Raji (cell line): Measurements from ENCODE around the gene PPM1K.

Experiments
- POLR2A ChIP-seq: IDR thresholded peaks from 2 replicates; pipeline ENCODE4 v1.6.1; 2011; ENCODE audit warnings: low read depth, low read length, control low read depth; ENCODE audit not compliant: insufficient read depth

Gene PPM1K

GRCh38 chr4:88240297-88240714 is 44.1 kb downstream of the PPM1K start:
- no peak for TF ChIP-seq POLR2A

GRCh38 chr4:88230969-88231771 is 53.2 kb downstream of the PPM1K start:
- TF ChIP-seq POLR2A, result no peak

- TF ChIP-seq POLR2A, result no peak
Observed at GRCh38 chr4:88230461-88230891, 53.9 kb downstream of the PPM1K start.

GRCh38 chr4:88227734-88228133 is 56.6 kb downstream of the PPM1K start:
- TF ChIP-seq POLR2A, result no peak

DNA sequence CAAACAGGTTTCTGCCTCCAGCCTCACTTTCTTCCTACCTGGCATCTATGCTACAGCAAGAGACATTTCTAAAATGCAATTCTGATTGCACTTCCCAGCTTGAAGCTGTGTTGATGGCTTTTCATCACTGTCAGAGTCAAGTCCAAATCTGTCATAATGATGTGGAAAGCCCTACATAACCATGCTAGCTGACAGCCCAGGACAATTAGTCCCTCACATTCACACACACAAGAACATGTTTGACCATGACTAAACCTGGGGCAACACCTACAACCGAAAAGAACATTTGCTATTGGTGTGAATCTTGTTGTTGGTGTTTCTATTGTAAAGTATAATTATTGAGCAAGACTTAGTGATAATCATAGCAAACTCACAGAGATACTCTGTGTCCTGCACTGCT is 58.2 kb downstream of the PPM1K start:
- TF ChIP-seq POLR2A, result no peak

DNA sequence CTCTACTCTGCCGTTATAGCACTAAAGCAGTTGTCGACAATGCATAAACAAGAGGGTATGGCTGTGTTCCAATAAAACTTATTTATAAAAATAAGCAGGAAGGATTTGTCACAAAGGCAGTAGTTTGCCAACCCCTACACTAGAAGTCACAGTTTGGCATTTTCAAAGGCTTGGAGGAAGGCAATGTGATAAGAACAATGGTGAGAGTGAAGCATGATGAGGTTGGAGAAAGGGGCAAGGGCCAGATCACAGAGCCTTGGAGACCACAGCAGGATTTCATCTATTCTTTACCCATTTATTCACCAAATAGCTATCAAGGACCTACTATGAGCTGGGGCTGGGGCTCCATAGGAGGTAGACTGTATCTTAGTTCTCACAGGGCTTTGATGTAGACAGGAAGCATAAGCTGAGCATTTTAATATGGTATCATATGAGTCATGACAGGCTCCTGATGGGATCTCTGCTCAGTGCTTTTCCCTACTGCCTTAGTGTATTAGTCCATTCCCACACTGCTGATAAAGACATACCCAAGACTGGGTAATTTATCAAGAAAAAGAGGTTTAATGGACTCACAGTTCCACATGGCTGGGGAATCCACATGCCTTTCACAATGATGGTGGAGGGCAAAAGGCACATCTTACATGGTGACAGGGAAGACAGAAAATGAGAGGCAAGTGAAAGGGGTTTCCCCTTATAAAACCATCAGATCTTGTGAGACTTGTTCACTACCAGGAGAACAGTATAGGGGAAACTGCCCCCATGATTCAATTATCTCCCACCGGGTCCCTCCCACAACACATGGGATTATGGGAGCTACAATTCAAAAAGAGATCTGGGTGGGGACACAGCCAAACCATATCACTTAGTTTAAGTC is 58.9 kb downstream of the PPM1K start:
- TF ChIP-seq POLR2A, result no peak

GRCh38 chr4:88223516-88223915 is 60.8 kb downstream of the PPM1K start:
- no peak for TF ChIP-seq POLR2A

DNA sequence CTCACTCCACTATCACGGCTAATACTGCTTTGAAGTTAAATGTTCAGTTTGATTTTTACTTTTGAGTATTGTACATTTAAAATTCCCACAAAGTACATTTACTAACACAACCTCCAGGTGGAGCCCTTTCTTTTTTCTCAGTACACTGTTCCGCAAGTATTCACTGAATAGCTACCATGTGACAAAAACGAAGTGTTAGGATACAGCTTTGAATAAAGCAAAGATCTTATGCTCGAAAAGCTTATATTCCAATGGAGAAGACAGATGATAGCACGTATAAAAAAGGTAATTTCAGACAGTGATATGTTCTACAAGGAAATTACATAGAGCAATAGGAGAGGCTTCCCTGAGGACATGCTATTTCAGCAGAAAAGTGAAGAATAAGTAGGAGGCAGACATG is 65.3 kb downstream of the PPM1K start:
- TF ChIP-seq POLR2A, result no peak

GRCh38 chr4:88217169-88217568 is 67.2 kb downstream of the PPM1K start:
- no peak for TF ChIP-seq POLR2A

DNA sequence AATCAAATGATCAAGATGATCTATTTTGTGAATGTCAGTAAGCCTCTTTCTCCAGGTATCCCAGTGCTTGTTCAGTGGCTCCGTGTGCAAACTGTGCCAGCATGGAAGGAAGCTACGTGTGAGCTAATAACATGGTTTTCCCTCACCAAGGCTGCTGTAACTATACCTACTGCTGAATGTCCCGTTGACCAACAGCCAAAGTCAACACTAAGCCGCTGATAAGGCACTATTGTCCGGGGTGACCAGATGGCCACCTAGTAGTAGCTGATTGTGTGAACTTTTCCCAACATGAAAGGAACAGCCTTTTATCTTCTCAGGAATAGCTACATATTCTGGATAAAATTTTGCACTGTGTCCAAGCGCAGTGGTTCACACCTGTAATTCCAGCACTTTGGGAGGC is 68.0 kb downstream of the PPM1K start:
- TF ChIP-seq POLR2A, result no peak

- no peak for TF ChIP-seq POLR2A
Observed at GRCh38 chr4:88215351-88215750, 69.0 kb downstream of the PPM1K start.

- no peak for TF ChIP-seq POLR2A
Observed at GRCh38 chr4:88212253-88212561, 72.2 kb downstream of the PPM1K start.

DNA sequence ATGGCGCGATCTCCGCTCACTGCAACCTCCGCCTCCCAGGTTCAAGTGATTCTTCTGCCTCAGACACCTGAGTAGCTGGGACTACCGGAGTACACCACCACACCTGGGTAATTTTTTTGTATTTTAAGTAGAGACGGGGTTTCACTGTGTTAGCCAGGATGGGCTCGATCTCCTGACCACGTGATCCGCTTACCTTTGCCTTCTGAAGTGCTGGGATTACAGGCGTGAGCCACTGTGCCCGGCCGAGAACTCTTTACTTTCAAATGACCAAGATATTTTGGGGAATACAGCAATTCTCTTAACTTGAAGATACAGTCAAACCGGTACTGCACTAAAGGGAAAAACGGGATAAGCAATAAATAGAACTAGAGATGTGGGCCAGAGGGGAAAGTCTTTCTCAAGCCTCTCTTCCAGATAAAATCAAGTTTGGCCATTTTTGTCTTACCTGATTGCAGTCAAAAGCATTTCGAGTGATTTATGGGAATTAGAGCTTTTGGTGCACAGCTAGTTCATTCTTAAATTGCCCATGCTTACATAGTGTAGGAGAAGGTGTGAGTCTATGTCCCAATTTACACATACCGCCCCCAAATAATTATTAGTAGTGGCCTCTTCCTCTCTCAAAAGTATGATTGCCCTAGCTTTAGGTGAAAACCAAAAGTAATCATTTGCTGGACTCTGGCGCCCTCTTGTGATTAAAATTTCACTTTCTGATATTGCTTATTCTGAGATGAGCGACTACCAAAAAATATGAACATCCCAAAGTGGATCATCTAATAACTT is 72.7 kb downstream of the PPM1K start:
- TF ChIP-seq POLR2A, result no peak

DNA sequence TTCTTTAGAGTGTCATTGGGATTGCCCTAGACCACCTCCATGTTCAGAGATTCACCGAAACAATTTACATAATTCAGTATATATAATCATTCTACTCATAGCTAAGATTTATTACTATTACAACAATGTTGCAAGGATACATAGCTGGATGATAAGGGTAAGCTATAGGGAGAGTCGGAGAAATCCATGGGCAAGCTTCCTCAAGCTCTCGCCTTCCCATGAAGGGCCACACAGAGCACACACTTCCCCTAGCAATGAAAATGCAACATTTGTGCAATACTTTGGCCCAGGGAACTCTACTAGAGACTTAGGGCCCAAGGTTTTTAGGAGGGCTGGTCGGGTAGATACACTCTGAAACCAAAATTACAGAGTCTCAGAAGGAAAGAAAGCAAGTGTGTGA is 76.2 kb downstream of the PPM1K start:
- no peak for TF ChIP-seq POLR2A
